ENCODE data around the gene STH.

DNA sequence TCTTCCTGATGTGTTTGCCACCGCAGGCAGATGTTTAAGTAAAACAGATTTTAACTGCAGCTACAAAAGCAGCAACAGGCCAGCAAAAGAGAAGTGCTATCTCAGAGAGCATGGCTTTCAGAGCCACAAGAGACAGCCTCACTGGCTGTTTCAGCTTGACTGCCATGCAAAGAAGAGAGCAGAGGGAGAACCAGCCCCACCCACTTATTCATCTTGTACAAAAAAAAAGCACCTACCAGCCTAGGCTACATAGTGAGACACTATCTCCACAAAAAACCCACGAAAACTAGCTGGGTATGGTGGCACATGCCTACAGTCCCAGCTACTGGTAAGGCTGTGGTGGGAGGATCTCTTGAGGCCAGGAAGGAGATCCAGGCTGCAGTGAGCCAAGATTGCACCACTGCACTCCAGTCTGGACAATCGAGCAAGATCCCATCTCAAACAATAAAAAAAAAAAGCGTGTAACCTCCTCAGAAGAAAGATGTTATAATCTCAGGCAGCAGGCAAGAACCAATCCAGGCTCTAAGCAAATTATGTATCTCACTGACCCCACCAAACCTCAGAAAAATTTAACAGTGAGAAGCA, 30.0 kb downstream of the STH start:
- no peak for TF ChIP-seq SMC3 (IDR thresholded peaks at IDR 0.05; ENCODE audit: low read depth, low read length)
- no peak for TF ChIP-seq POLR2A (IDR thresholded peaks at IDR 0.05; ENCODE audit: low read depth, low read length)

All from IMR-90 (cell line).